Duodenal mucosa (tissue), 2 donors: ENCODE data around the gene FAM168A.

Experiments
- H3K27ac ChIP-seq: one replicate; pipeline ENCODE4 v1.7.0; 2013; ENCODE audit warnings: low read depth, low read length
- H3K27me3 ChIP-seq, 2 donors: one replicate each; pipeline ENCODE4 v1.7.0; 2013; ENCODE audit warnings: low read length in 2 of 2, control low read depth in 1 of 2; ENCODE audit not compliant: insufficient read depth in 2 of 2, control insufficient read depth in 1 of 2
- H3K36me3 ChIP-seq, 2 donors: one replicate each; pipeline ENCODE4 v1.7.0; 2013; ENCODE audit warnings: low read length in 2 of 2, control low read depth in 1 of 2; ENCODE audit not compliant: insufficient read depth in 2 of 2, control insufficient read depth in 1 of 2
- H3K4me1 ChIP-seq, 2 donors: one replicate each; pipeline ENCODE4 v1.7.0; 2013; ENCODE audit warnings: low read length in 2 of 2, control low read depth in 1 of 2; ENCODE audit not compliant: insufficient read depth in 2 of 2, control insufficient read depth in 1 of 2
- H3K4me3 ChIP-seq, 2 donors: one replicate each; pipeline ENCODE4 v1.7.0; 2013; ENCODE audit warnings: low read length in 2 of 2, low read depth in 1 of 2
- H3K9ac ChIP-seq, 2 donors: one replicate each; pipeline ENCODE4 v1.7.0; 2013; ENCODE audit warnings: low read length in 2 of 2, low read depth in 1 of 2
- H3K9me3 ChIP-seq, 2 donors: one replicate each; pipeline ENCODE4 v1.7.0; 2013; ENCODE audit warnings: low read length in 2 of 2, control low read depth in 1 of 2; ENCODE audit not compliant: control insufficient read depth in 1 of 2

Gene FAM168A

GRCh38 chr11:73399636-73400035 lies 198.3 kb downstream of the FAM168A start:
- Histone ChIP-seq H3K36me3 (peaks cover 4 to 5% of the 10 kb centered on the region in 2 donors), H3K4me1 (no peaks in the 10 kb centered on the region), H3K27ac (no peak overlapping the region), H3K9me3 (no peaks in the 10 kb centered on the region), H3K27me3 (no peaks in the 10 kb centered on the region), H3K9ac (no peak overlapping the region), H3K4me3 (no peak overlapping the region)

GRCh38 chr11:73399159-73399590 lies 198.7 kb downstream of the FAM168A start:
- Histone ChIP-seq H3K9ac (no peak overlapping the region), H3K27me3 (no peaks in the 10 kb centered on the region), H3K4me3 (no peak overlapping the region), H3K4me1 (no peaks in the 10 kb centered on the region), H3K9me3 (no peaks in the 10 kb centered on the region), H3K36me3 (peaks cover 4 to 5% of the 10 kb centered on the region in 2 donors), H3K27ac (no peak overlapping the region)

GRCh38 chr11:73398721-73399120 lies 199.2 kb downstream of the FAM168A start:
- no peaks in the 10 kb centered on the region for H3K27me3 ChIP-seq
- peaks cover 4 to 5% of the 10 kb centered on the region in 2 donors for H3K36me3 ChIP-seq
- no peak overlapping the region for H3K4me3 ChIP-seq

GRCh38 chr11:73398132-73398526 lies 199.8 kb downstream of the FAM168A start:
- no peak overlapping the region for H3K27ac ChIP-seq
- H3K4me1 ChIP-seq, result no peaks in the 10 kb centered on the region
- no peaks in the 10 kb centered on the region for H3K9me3 ChIP-seq
- no peak overlapping the region for H3K9ac ChIP-seq
- H3K4me3 ChIP-seq, result no peak overlapping the region
- H3K36me3 ChIP-seq, result peaks cover 4 to 5% of the 10 kb centered on the region in 2 donors
- no peaks in the 10 kb centered on the region for H3K27me3 ChIP-seq

More at GRCh38 chr11:73398721-73399120, 199.2 kb downstream of the FAM168A start:
- H3K9ac ChIP-seq, result no peak overlapping the region
- H3K9me3 ChIP-seq, result no peaks in the 10 kb centered on the region
- no peak overlapping the region for H3K27ac ChIP-seq
- no peaks in the 10 kb centered on the region for H3K4me1 ChIP-seq

- no peak overlapping the region for H3K9ac ChIP-seq
- peaks cover 4 to 5% of the 10 kb centered on the region in 2 donors for H3K36me3 ChIP-seq
- no peaks in the 10 kb centered on the region for H3K9me3 ChIP-seq
- H3K27ac ChIP-seq, result no peak overlapping the region
- no peaks in the 10 kb centered on the region for H3K27me3 ChIP-seq
- H3K4me1 ChIP-seq, result no peaks in the 10 kb centered on the region
- H3K4me3 ChIP-seq, result no peak overlapping the region
These were observed 200.3 kb downstream of the FAM168A start for GRCh38 chr11:73397468-73398131.

- Histone ChIP-seq H3K9ac (no peak overlapping the region), H3K4me1 (no peaks in the 10 kb centered on the region), H3K4me3 (no peak overlapping the region), H3K36me3 (peaks cover 4 to 8% of the 10 kb centered on the region in 2 donors), H3K27me3 (no peaks in the 10 kb centered on the region), H3K27ac (no peak overlapping the region), H3K9me3 (no peaks in the 10 kb centered on the region)
These were observed 200.9 kb downstream of the FAM168A start for GRCh38 chr11:73396985-73397384.

GRCh38 chr11:73396251-73396930 lies 201.5 kb downstream of the FAM168A start:
- Histone ChIP-seq H3K27me3 (no peaks in the 10 kb centered on the region), H3K9ac (no peak overlapping the region), H3K9me3 (no peaks in the 10 kb centered on the region), H3K36me3 (peaks cover 0 to 12% of the 10 kb centered on the region in 2 donors), H3K4me1 (no peaks in the 10 kb centered on the region), H3K4me3 (no peak overlapping the region), H3K27ac (no peak overlapping the region)

- Histone ChIP-seq H3K4me3 (no peak overlapping the region), H3K9ac (no peak overlapping the region), H3K27ac (no peak overlapping the region), H3K4me1 (no peaks in the 10 kb centered on the region), H3K27me3 (no peaks in the 10 kb centered on the region), H3K36me3 (peaks cover 0 to 12% of the 10 kb centered on the region in 2 donors), H3K9me3 (no peaks in the 10 kb centered on the region)
These were observed 202.4 kb downstream of the FAM168A start for GRCh38 chr11:73395297-73396208.

GRCh38 chr11:73394416-73395296 lies 203.3 kb downstream of the FAM168A start:
- H3K4me1 ChIP-seq, result no peaks in the 10 kb centered on the region
- peaks cover 0 to 12% of the 10 kb centered on the region in 2 donors for H3K36me3 ChIP-seq
- H3K9me3 ChIP-seq, result no peaks in the 10 kb centered on the region
- H3K4me3 ChIP-seq, result no peak overlapping the region
- H3K27me3 ChIP-seq, result no peaks in the 10 kb centered on the region
- no peak overlapping the region for H3K27ac ChIP-seq
- no peak overlapping the region for H3K9ac ChIP-seq
